BJ (cell line): ENCODE results near the gene FHL3. TPM values are rescaled to one million over a fixed set of nuclear protein-coding genes. Genes with fewer than 3 reads are reported as not detected.
A peak's percentile ranks its signal among the peaks of the same experiment; 100 is the strongest.

Experiments used
- CTCF ChIA-PET: fragments of 350-600 bp; formaldehyde crosslinking; extraction: SDS; loops from one replicate; lab custom pipeline; 2021; ENCODE audit warnings: antibody characterized with exemption, inconsistent platforms; lab: Yijun Ruan, JAX
- POLR2A ChIA-PET: fragments of 300-600 bp; sonication (Branson Sonifier 250); formaldehyde crosslinking; extraction: SDS; loops from one replicate; lab custom pipeline; 2021; ENCODE audit warnings: antibody characterized with exemption; lab: Charles Lee
- DNase-seq: peaks from one replicate; pipeline ENCODE4 v3.0.0-alpha.2; 2011; ENCODE audit warnings: low read depth
- H3K27me3 ChIP-seq: 2 replicates; pipeline ENCODE4 v1.6.0; 2011; ENCODE audit warnings: low read length; ENCODE audit not compliant: control insufficient read depth, insufficient read depth
- H3K36me3 ChIP-seq: 2 replicates; pipeline ENCODE4 v1.5.1; 2011; ENCODE audit warnings: low read length; ENCODE audit not compliant: control insufficient read depth, insufficient read depth
- H3K4me3 ChIP-seq: 2 replicates; pipeline ENCODE4 v1.5.1; 2011; ENCODE audit warnings: low read depth, mild to moderate bottlenecking, control low read depth, low read length
- CTCF ChIP-seq: IDR thresholded peaks from 2 replicates; pipeline ENCODE4 v1.5.1; 2011; ENCODE audit warnings: low read depth, mild to moderate bottlenecking, control low read depth, inconsistent platforms, low read length, moderate library complexity; ENCODE audit not compliant: insufficient read depth
- polyA plus RNA-seq: library from polyadenylated mRNA; depleted of rRNA; stranded (reverse); fragments of >200 nt; gene quantifications from 2 replicates; pipeline ENCODE4 v1.2.3, GENCODE V29; 2011

The FHL3 gene
- polyA plus RNA-seq, 1 experiment, result 13.0 TPM

DNA sequence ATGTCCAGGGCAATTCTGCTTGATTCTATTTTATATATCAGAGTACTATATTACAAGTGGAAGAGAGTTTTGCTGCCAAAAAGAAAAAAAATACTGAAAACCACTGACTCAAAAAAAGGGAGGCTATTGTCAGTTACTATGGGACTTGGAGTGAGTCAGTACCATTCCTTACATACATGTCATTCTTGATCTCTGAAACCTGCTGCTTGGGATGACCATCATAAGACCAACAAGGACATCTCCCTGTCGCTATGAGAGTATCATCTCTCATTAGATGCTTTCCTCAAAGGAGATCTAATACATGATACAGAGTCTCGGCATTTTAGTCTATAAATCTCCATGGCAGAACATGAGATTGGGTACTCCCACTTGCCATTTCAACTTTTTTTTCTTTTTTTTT is 46.6 kb downstream of the FHL3 start:
- H3K36me3 ChIP-seq, result peaks cover 15% of the 10 kb centered on the region
- TF ChIP-seq CTCF, result no peak
- POLR2A ChIA-PET, result interaction anchor here (0.6 kb wide), 1 partner anchor 866 kb away, joined by 6 read pairs; no protein-coding TSS in a partner anchor
- CTCF ChIA-PET, result interaction anchor here (1.3 kb wide), 1 partner anchor 9 kb away, joined by 4 read pairs; no protein-coding TSS in a partner anchor
- no peak overlapping the region for H3K4me3 ChIP-seq
- peak; percentile 86 for DNase-seq
- H3K27me3 ChIP-seq, result no peaks in the 10 kb centered on the region

DNA sequence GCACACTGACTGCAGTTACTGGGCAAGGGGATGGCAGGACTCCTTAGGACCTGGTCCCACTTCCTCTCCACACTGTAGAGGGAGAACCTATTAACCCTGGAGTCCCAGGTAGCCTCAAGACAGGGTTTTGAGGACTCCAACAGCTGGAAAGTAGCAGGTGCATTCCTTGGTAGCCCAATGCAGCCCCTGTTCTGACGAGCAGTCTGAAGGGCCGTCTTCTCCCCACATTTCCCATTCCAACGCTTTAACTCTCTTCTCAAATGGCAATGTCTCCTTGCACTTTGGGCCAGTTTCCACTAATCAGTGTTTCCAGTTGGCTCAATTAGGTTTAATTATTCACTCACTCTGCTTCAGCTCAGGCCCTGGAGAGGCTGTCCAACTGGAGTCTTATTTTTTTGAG is 49.6 kb downstream of the FHL3 start:
- ChIA-PET CTCF (no interaction called here), POLR2A (no interaction called here)
- no peaks in the 10 kb centered on the region for H3K27me3 ChIP-seq
- no peak for TF ChIP-seq CTCF
- no peak for DNase-seq
- H3K36me3 ChIP-seq, result peaks cover 12% of the 10 kb centered on the region
- H3K4me3 ChIP-seq, result no peak overlapping the region

GRCh38 chr1:37954316-37954971 is 50.9 kb downstream of the FHL3 start:
- Histone ChIP-seq H3K4me3 (no peak overlapping the region), H3K27me3 (no peaks in the 10 kb centered on the region), H3K36me3 (peaks cover 9% of the 10 kb centered on the region)
- TF ChIP-seq CTCF, result no peak
- no peak for DNase-seq
- ChIA-PET CTCF (no interaction called here), POLR2A (no interaction called here)

DNA sequence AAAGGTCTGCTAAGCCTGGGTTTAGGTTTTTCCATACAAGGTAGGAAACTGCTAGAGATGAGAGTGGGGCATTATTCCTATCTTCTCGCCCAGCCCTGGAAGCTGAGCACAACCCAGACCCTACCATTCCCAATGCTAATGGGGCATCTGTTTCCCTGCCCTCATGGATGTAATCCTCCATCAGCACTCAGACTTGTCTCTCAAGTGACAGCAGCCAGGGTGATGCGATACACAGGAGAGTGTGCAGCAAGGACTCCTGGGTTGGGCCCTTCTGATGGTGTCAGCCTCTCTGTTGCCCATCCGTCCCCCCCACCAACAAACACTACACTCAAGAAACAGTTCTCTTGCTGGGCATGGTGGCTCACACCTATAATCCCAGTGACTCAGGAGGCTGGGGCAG is 52.6 kb downstream of the FHL3 start:
- ChIA-PET CTCF (no interaction called here), POLR2A (no interaction called here)
- Histone ChIP-seq H3K4me3 (no peak overlapping the region), H3K36me3 (peaks cover 9% of the 10 kb centered on the region), H3K27me3 (no peaks in the 10 kb centered on the region)
- TF ChIP-seq CTCF, result no peak
- no peak for DNase-seq

- POLR2A ChIA-PET, result no interaction called here
- H3K36me3 ChIP-seq, result peaks cover 4% of the 10 kb centered on the region
- CTCF ChIA-PET, result interaction anchor here (0.6 kb wide), 1 partner anchor 60 kb away, joined by 4 read pairs; no protein-coding TSS in a partner anchor
- H3K4me3 ChIP-seq, result no peak overlapping the region
- no peaks in the 10 kb centered on the region for H3K27me3 ChIP-seq
- no peak for TF ChIP-seq CTCF
- DNase-seq, result no peak
Measured at GRCh38 chr1:37951783-37952624, 53.3 kb downstream of the FHL3 start.
